ENCODE measurements around the gene GID8. TPM values are rescaled to one million over a fixed set of nuclear protein-coding genes. Genes with fewer than 3 reads are reported as not detected.

The GID8 gene
- polyA plus RNA-seq, 2 of the 4 experiments (the other 2 are of a cell fraction) = 19.2 to 24.5 TPM

GRCh38 chr20:62888910-62889309 lies 49.0 kb upstream of the GID8 start (continued):
- no peak for TF ChIP-seq REST (IDR thresholded peaks at IDR 0.05)
- no peak for TF ChIP-seq HEYL (CRISPR knock-in tag; IDR thresholded peaks at IDR 0.05)
- no peak for TF ChIP-seq TFCP2L1 (CRISPR knock-in tag; IDR thresholded peaks at IDR 0.05)
- no peak for TF ChIP-seq PBX3 (IDR thresholded peaks at IDR 0.05)
- no peak for TF ChIP-seq EHMT2 (IDR thresholded peaks at IDR 0.05; ENCODE audit: low read depth)
- TF ChIP-seq ATOH8 (CRISPR knock-in tag; IDR thresholded peaks at IDR 0.05; ENCODE audit: low read depth) = no peak
- no peak for TF ChIP-seq JUNB (IDR thresholded peaks at IDR 0.05)
- no peak for TF ChIP-seq SREBF2 (IDR thresholded peaks at IDR 0.05)
- no peak for TF ChIP-seq MAZ (IDR thresholded peaks at IDR 0.05; ENCODE audit: borderline replicate concordance, low read depth, low read length)
- no peak for TF ChIP-seq NPAS2 (CRISPR knock-in tag; IDR thresholded peaks at IDR 0.05; ENCODE audit: borderline replicate concordance)

GRCh38 chr20:62889411-62889810 lies 48.5 kb upstream of the GID8 start:
- Histone ChIP-seq H3K4me2 (no peak overlapping the region), H3K4me1 (no peaks in the 10 kb centered on the region), H3K27ac (no peak overlapping the region), H3K4me3 (no peak overlapping the region), H3K9me3 (no peaks in the 10 kb centered on the region)
- 87% methylated on average over 8 of the region's 8 CpGs for WGBS (ENCODE audit: missing lambda C conversion rate)
- no peak for FAIRE-seq
- ChIA-PET CTCF (interaction anchor here (0.7 to 12.2 kb wide), 9 partner anchors 11 to 120 kb away, joined by 3 to 123 read pairs (median 5); no protein-coding TSS in a partner anchor), POLR2A (no interaction called here)
- DNase-seq (ENCODE audit: low read depth in 1 of 2, low spot score in 1 of 2) = no peak
- no peak for ATAC-seq
- no peak for TF ChIP-seq RARB (CRISPR knock-in tag; IDR thresholded peaks at IDR 0.05)
- no peak for TF ChIP-seq HDAC2 (IDR thresholded peaks at IDR 0.05)
- no peak for TF ChIP-seq CTCF (IDR thresholded peaks at IDR 0.05)
- no peak for TF ChIP-seq HOXB13 (CRISPR knock-in tag; IDR thresholded peaks at IDR 0.05; ENCODE audit: low read depth)
- TF ChIP-seq TP53 (CRISPR knock-in tag; IDR thresholded peaks at IDR 0.05) = no peak
- TF ChIP-seq KDM1A (IDR thresholded peaks at IDR 0.05; ENCODE audit: low read depth) = no peak
- TF ChIP-seq HEYL (CRISPR knock-in tag; IDR thresholded peaks at IDR 0.05) = no peak
- TF ChIP-seq GATA3 (IDR thresholded peaks at IDR 0.05; ENCODE audit: borderline replicate concordance) = no peak
- TF ChIP-seq E2F6 (IDR thresholded peaks at IDR 0.05; ENCODE audit: borderline replicate concordance, low read depth) = no peak
- TF ChIP-seq ZNF302 (CRISPR knock-in tag; IDR thresholded peaks at IDR 0.05) = no peak
- TF ChIP-seq HMGXB4 (CRISPR knock-in tag; IDR thresholded peaks at IDR 0.05; ENCODE audit: borderline replicate concordance) = no peak
- TF ChIP-seq HOXA7 (CRISPR knock-in tag; IDR thresholded peaks at IDR 0.05) = no peak

All from A549 (cell line).